Duodenal mucosa (tissue), 2 donors: ENCODE measurements around the gene SLC25A22.
A peak's percentile ranks its signal among the peaks of the same experiment; 100 is the strongest.

Source experiments
- H3K27ac ChIP-seq: one replicate; pipeline ENCODE4 v1.7.0; 2013; ENCODE audit warnings: low read depth, low read length
- H3K27me3 ChIP-seq, 2 donors: one replicate each; pipeline ENCODE4 v1.7.0; 2013; ENCODE audit warnings: low read length in 2 of 2, control low read depth in 1 of 2; ENCODE audit not compliant: insufficient read depth in 2 of 2, control insufficient read depth in 1 of 2
- H3K36me3 ChIP-seq, 2 donors: one replicate each; pipeline ENCODE4 v1.7.0; 2013; ENCODE audit warnings: low read length in 2 of 2, control low read depth in 1 of 2; ENCODE audit not compliant: insufficient read depth in 2 of 2, control insufficient read depth in 1 of 2
- H3K4me1 ChIP-seq, 2 donors: one replicate each; pipeline ENCODE4 v1.7.0; 2013; ENCODE audit warnings: low read length in 2 of 2, control low read depth in 1 of 2; ENCODE audit not compliant: insufficient read depth in 2 of 2, control insufficient read depth in 1 of 2
- H3K4me3 ChIP-seq, 2 donors: one replicate each; pipeline ENCODE4 v1.7.0; 2013; ENCODE audit warnings: low read length in 2 of 2, low read depth in 1 of 2
- H3K9ac ChIP-seq, 2 donors: one replicate each; pipeline ENCODE4 v1.7.0; 2013; ENCODE audit warnings: low read length in 2 of 2, low read depth in 1 of 2
- H3K9me3 ChIP-seq, 2 donors: one replicate each; pipeline ENCODE4 v1.7.0; 2013; ENCODE audit warnings: low read length in 2 of 2, control low read depth in 1 of 2; ENCODE audit not compliant: control insufficient read depth in 1 of 2

SLC25A22 gene

GRCh38 chr11:777288-778255 is 20.5 kb downstream of the SLC25A22 start, which contains the start of gene GATD1:
Gene GATD1, minus strand, starts transcription at chr11:777487. Its CDS starts 25 bp downstream, at chr11:777462.
- peak within 1 kb of the TSS; percentile 70 for H3K27ac ChIP-seq
- H3K36me3 ChIP-seq: peaks cover 3 to 10% of the 10 kb centered on the region in 2 donors
- H3K9ac ChIP-seq: peak within 1 kb of the TSS; percentile 72 to 88
- no peaks in the 10 kb centered on the region for H3K27me3 ChIP-seq
- H3K4me1 ChIP-seq: peaks cover 20 to 30% of the 10 kb centered on the region in 2 donors
- peak within 1 kb of the TSS; percentile 77 to 79 for H3K4me3 ChIP-seq
- H3K9me3 ChIP-seq: no peaks in the 10 kb centered on the region

GRCh38 chr11:776561-777287 is 21.4 kb downstream of the SLC25A22 start:
- Histone ChIP-seq H3K4me3 (peak overlapping the region; percentile 77 to 79), H3K4me1 (peaks cover 18 to 28% of the 10 kb centered on the region in 2 donors), H3K9me3 (no peaks in the 10 kb centered on the region), H3K27ac (no peak overlapping the region), H3K27me3 (no peaks in the 10 kb centered on the region), H3K9ac (peak overlapping the region; percentile 72 to 88), H3K36me3 (peaks cover 4 to 18% of the 10 kb centered on the region in 2 donors)

DNA sequence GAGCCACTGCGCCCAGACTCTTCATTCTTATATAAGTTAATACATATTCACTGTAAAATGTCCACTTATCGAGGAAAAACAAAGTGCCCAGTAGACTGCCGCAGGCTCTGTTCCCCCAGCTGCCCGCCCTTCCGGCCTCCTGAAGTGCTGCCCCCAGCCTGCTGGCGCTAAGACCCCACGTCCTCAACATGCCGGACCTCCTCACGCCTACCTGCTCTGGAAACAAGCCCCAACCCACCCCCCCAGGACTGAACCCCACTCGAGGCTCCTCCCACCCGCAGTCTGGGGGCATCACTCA is 21.9 kb downstream of the SLC25A22 start:
- peaks cover 18 to 28% of the 10 kb centered on the region in 2 donors for H3K4me1 ChIP-seq
- H3K9ac ChIP-seq: peak overlapping the region; percentile 72 to 88
- no peaks in the 10 kb centered on the region for H3K27me3 ChIP-seq
- H3K36me3 ChIP-seq: peaks cover 9 to 23% of the 10 kb centered on the region in 2 donors
- no peaks in the 10 kb centered on the region for H3K9me3 ChIP-seq
- no peak overlapping the region for H3K27ac ChIP-seq
- H3K4me3 ChIP-seq: peak overlapping the region; percentile 77 to 79

DNA sequence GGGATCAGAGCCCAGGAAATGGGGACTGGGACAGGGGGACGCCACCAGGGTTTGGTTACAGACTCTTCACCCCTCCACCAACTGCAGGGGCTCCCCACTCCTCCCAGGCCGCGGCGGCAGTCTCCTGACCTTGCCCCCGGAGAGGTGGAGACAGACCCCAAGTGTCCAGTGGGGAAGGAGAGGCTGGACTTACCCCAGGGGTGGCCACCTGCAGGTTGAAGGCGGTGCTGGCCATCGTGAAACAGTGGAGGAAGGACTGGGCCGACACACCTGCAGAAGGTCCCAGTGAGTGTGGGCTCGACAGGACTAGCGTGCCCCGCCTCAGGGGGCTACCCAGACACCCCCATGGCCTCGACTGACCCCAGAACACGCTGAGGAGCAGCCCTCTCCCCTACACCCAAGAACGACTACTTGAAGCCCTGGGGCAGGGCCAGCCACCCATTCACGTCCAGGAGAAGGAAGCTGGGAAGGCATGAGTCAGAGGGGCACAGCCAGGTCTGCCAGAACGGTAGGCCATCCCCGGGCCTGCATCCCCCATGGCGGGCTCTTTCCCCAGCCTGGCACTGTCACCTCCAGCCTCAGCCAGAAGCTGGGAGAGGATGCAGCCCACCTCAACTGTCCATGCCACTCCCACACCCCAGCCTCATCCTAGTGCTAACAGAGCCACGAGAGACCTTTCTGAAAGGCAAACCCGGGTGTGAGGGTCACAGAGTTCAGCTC is 23.0 kb downstream of the SLC25A22 start:
- Histone ChIP-seq H3K27ac (no peak overlapping the region), H3K27me3 (no peaks in the 10 kb centered on the region), H3K36me3 (peaks cover 17 to 34% of the 10 kb centered on the region in 2 donors), H3K4me3 (peak overlapping the region in 1 of 2 donors; percentile 10), H3K9ac (peak overlapping the region; percentile 25 to 33), H3K9me3 (no peaks in the 10 kb centered on the region), H3K4me1 (peaks cover 18 to 28% of the 10 kb centered on the region in 2 donors)

DNA sequence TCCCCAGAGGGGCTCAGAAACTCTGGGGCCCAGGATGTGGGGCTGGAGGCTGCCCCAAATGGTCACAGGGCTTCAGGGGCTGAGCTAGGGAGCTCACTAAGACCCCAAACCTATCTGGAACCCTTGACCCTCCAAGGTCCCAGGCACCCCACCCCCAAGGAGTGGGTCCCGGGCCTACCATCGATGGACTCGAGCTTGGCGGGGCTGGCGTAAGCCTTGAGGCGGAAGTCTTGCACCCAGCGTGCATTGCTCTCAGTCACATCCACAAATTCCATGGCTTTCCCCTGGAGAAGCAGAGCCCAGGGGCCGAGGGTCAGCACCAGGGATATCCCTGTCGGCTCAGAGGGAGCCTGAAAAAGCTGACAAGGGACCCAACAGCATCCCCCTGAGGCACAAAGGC is 24.3 kb downstream of the SLC25A22 start:
- no peak overlapping the region for H3K9ac ChIP-seq
- H3K4me1 ChIP-seq: peaks cover 14 to 24% of the 10 kb centered on the region in 2 donors
- no peaks in the 10 kb centered on the region for H3K9me3 ChIP-seq
- H3K27ac ChIP-seq: no peak overlapping the region
- H3K4me3 ChIP-seq: no peak overlapping the region
- peaks cover 17 to 39% of the 10 kb centered on the region in 2 donors for H3K36me3 ChIP-seq
- H3K27me3 ChIP-seq: no peaks in the 10 kb centered on the region

DNA sequence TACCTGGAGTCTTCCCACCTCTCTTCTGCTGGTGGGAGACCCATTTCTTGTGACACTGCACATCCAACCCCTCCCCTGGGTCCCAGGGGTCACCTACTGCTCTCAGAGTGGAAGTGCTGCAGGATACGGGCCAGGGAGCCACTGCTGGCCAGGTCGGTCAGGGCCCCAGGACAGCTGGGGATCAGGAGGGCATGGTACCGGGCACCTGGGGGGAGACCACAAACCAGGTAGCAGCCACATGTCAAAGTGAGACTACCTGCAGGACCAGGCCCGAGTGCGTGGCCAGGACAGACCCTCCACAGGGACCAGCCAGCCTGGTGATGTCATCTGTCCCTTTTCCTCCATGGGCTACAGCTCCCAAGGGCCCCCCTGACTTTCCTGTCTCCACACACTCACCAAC is 24.7 kb downstream of the SLC25A22 start:
- Histone ChIP-seq H3K36me3 (peaks cover 17 to 39% of the 10 kb centered on the region in 2 donors), H3K27ac (no peak overlapping the region), H3K27me3 (no peaks in the 10 kb centered on the region), H3K9me3 (no peaks in the 10 kb centered on the region), H3K9ac (no peak overlapping the region), H3K4me3 (no peak overlapping the region), H3K4me1 (peaks cover 10 to 20% of the 10 kb centered on the region in 2 donors)

DNA sequence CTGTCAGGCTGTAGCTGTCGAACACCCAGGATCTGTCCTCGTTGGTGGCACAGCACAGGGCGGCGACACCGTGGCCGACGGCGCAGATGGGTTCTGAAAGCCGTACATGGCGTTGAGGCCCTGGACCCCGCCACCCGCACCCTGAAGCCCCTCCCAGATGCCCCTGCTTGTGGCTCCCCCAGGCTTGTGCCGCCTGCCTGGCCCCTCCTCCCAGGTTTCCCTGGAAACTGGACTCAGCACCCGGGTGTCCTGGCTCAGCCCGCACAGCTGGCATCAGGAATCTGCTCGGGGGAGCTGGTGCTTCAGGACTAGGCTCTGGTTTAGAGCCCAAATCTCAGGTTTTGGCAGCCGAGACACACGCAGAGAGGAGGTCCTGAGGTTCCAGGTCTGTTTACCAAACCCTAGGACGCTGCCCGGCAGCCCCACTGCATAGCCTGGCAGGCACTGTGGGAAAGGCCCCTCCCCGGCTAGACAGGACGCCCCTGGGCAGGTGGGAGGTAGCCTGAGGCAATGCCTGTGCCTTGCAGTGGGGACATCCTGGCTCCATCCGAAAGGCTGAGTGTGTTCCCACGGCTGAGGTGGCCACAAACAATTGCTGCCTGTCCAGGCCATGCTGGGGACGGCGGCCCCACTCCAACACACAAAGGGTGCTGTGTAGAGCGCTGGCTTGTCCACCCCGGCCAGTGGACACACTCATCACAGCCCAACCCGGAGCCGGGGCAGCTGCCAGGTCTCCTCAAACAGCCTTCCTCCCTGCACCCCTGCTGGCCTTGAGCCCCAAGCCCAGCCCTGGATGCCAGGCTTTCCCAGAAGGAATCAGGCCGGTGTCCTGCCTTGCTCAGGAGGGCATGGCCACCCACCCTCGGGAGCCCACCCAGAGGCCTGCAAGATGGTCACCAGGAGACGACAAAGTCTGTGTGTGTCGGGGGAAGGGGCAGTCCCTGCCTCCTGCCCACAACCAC is 25.4 kb downstream of the SLC25A22 start:
- Histone ChIP-seq H3K9ac (no peak overlapping the region), H3K9me3 (no peaks in the 10 kb centered on the region), H3K36me3 (peaks cover 17 to 39% of the 10 kb centered on the region in 2 donors), H3K27me3 (no peaks in the 10 kb centered on the region), H3K4me1 (peaks cover 5 to 13% of the 10 kb centered on the region in 2 donors), H3K27ac (no peak overlapping the region), H3K4me3 (no peak overlapping the region)

- Histone ChIP-seq H3K36me3 (peaks cover 17 to 43% of the 10 kb centered on the region in 2 donors), H3K27ac (no peak overlapping the region), H3K4me3 (no peak overlapping the region), H3K9ac (no peak overlapping the region), H3K4me1 (peaks cover 5 to 13% of the 10 kb centered on the region in 2 donors), H3K9me3 (no peaks in the 10 kb centered on the region), H3K27me3 (no peaks in the 10 kb centered on the region)
Observed at GRCh38 chr11:771617-772204, 26.4 kb downstream of the SLC25A22 start.
